Stimulated activated CD4-positive, alpha-beta T cell treated with anti-CD3 and anti-CD28 coated beads, Interleukin-15, amount 100 ng/mL, for 1 hour (primary cell): Measurements from ENCODE around the gene TMEM196.

Experiments used
- DNase-seq, 2 donors: peaks; one replicate each; pipeline ENCODE4 v3.0.0-alpha.2; 2020; ENCODE audit warnings: low read depth in 1 of 2, low spot score in 1 of 2

Gene TMEM196

GRCh38 chr7:19772841-19773760 lies at the start of gene TMEM196:
Gene TMEM196, minus strand, starts transcription at chr7:19773617. Its CDS starts 921 bp downstream, at chr7:19772696.
- DNase-seq = no peak

- no peak for DNase-seq
Measured at GRCh38 chr7:19816128-19816527, 42.7 kb upstream of the TMEM196 start.

GRCh38 chr7:19815546-19815945 lies 42.1 kb upstream of the TMEM196 start:
- no peak for DNase-seq

GRCh38 chr7:19814776-19815175 lies 41.4 kb upstream of the TMEM196 start:
- no peak for DNase-seq

GRCh38 chr7:19811386-19811785 lies 38.0 kb upstream of the TMEM196 start:
- DNase-seq = no peak

- no peak for DNase-seq
Measured at GRCh38 chr7:19798986-19799385, 25.6 kb upstream of the TMEM196 start.

- no peak for DNase-seq
Measured at GRCh38 chr7:19783541-19783940, 10.1 kb upstream of the TMEM196 start.

- no peak for DNase-seq
Measured at GRCh38 chr7:19776981-19777380, 3.6 kb upstream of the TMEM196 start.

GRCh38 chr7:19775578-19775977 lies 2.2 kb upstream of the TMEM196 start:
- no peak for DNase-seq

- no peak for DNase-seq
Measured at GRCh38 chr7:19772306-19772705, 1.1 kb downstream of the TMEM196 start.

- DNase-seq = no peak
Measured at GRCh38 chr7:19762631-19763030, 10.8 kb downstream of the TMEM196 start.

- no peak for DNase-seq
Measured at GRCh38 chr7:19754521-19755116, 18.8 kb downstream of the TMEM196 start.

- DNase-seq = no peak
Measured at GRCh38 chr7:19752020-19752419, 21.4 kb downstream of the TMEM196 start.

GRCh38 chr7:19749658-19750057 lies 23.8 kb downstream of the TMEM196 start:
- no peak for DNase-seq

GRCh38 chr7:19747740-19748339 lies 25.6 kb downstream of the TMEM196 start:
- DNase-seq = no peak

GRCh38 chr7:19744075-19744474 lies 29.3 kb downstream of the TMEM196 start:
- no peak for DNase-seq

GRCh38 chr7:19728716-19729115 lies 44.7 kb downstream of the TMEM196 start:
- DNase-seq = no peak

GRCh38 chr7:19725770-19726169 lies 47.6 kb downstream of the TMEM196 start:
- no peak for DNase-seq

- DNase-seq = no peak
Measured at GRCh38 chr7:19715499-19715898, 57.9 kb downstream of the TMEM196 start.

- DNase-seq = no peak
Measured at GRCh38 chr7:19713676-19714075, 59.7 kb downstream of the TMEM196 start.

- no peak for DNase-seq
Measured at GRCh38 chr7:19709249-19709578, 64.2 kb downstream of the TMEM196 start.
